GM21423 (cell line): ENCODE measurements around the gene RTCA.

Experiments used
- ATAC-seq: cut with Tn5 transposase; IDR thresholded peaks from one replicate; pipeline ENCODE4 v1.9.1; 2021; ENCODE audit warnings: mild to moderate bottlenecking, moderate library complexity; ENCODE audit not compliant: unreplicated experiment

Gene RTCA

DNA sequence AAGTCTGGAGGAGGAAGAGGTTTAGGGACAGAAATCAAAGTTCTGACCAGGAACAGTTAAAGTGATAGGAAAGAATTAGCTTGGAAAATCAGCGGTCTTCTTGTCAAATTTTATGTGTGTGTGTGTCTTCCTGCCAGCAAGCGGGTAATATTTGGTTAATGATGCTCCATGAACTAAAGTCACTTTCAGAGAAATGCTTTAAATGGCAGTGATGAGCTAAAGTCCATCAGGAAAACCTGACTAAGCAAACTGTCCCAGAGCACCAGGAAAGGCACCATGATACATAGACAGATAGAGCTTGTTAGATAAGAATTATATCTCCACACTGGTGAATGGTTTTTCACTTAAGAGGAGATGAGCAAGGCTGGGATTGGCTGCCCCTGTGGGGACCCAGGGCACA is 76.3 kb downstream of the RTCA start:
- no peak for ATAC-seq
